GM12865 (cell line): ENCODE measurements around the gene TATDN3.
"Not testable (repeated sequence)": the region's sequence is repeated elsewhere in the genome, so short reads cannot be mapped to it uniquely, and the experiment has no call there.

Experiments
- DNase-seq: peaks from one replicate; pipeline ENCODE4 v3.0.0; 2010; ENCODE audit warnings: low read depth
- H3K4me3 ChIP-seq: 2 replicates; pipeline ENCODE4 v1.5.1; 2011; ENCODE audit warnings: mild to moderate bottlenecking, low read depth, low read length, control low read depth
- TF ChIP-seq, protein P1 (sequence below): IDR thresholded peaks from 2 replicates; pipeline ENCODE4 v1.5.1; 2011; ENCODE audit warnings: low read length, control low read depth, low read depth, inconsistent platforms; ENCODE audit not compliant: insufficient read depth; ENCODE audit errors: missing control alignments

The TATDN3 gene

DNA sequence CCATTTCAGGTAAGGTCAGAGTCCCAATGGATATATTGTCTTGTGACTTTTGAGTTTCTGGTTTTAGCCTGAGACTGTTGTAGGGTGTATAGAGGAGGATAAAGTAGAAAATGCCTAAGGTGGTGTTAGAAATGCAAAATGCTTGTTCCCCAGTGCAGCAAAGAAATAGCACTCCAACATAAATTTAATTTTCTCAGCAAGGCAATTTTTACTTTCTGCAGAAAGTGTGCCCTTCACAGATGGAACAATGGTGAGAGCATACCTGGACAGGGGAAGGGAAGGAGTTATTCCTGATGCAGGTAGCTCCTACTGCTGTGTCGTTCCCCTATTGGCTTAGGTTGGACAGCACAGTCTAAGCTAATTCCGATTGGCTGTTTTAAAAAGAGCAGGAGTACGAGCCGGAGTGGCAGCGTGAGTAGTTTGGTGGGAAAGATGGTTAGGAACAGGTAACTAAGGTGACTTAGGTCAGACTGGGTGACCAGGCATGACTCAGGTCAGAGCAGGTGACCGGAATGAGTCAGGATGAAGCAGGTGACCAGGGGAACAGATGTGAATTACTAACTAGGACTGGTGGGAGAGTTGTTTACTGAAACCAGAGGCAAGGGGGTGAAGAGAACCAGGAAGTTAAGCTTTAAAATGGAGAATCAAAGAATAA, 34.2 kb downstream of the TATDN3 start:
- no peak for DNase-seq
- TF ChIP-seq, protein P1, sequence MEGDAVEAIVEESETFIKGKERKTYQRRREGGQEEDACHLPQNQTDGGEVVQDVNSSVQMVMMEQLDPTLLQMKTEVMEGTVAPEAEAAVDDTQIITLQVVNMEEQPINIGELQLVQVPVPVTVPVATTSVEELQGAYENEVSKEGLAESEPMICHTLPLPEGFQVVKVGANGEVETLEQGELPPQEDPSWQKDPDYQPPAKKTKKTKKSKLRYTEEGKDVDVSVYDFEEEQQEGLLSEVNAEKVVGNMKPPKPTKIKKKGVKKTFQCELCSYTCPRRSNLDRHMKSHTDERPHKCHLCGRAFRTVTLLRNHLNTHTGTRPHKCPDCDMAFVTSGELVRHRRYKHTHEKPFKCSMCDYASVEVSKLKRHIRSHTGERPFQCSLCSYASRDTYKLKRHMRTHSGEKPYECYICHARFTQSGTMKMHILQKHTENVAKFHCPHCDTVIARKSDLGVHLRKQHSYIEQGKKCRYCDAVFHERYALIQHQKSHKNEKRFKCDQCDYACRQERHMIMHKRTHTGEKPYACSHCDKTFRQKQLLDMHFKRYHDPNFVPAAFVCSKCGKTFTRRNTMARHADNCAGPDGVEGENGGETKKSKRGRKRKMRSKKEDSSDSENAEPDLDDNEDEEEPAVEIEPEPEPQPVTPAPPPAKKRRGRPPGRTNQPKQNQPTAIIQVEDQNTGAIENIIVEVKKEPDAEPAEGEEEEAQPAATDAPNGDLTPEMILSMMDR = no peak
- H3K4me3 ChIP-seq = no peak overlapping the region

DNA sequence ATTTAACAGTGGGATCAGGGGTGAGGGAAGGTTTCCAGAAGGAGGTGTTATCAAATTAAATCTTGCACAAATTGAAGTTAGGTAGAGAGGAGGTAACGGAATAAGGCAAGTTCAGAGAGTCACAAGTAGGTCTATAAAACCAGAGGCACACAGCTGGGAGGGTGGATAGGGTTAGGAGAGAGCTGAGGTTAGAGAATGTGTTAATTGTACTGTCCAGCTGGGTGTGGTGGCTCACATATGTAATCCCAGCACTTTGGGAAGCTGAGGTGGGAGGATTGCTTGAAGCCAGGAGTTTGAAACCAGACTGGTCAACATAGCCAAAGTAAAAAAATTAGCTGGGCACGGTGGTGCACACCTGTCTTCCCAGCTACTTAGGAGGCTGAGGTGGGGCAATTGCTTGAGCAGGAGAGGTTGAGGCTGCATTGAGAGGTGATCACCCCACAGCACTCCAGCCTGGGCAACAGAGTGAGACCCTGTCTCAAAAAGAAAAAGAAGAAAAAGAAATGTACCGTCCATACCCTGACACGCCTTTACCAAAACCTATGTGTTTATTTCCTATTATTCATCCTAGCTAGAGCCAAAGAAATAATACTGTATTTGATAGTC, 35.6 kb downstream of the TATDN3 start:
- DNase-seq = no peak
- H3K4me3 ChIP-seq = no peak overlapping the region
- TF ChIP-seq, protein P1 = no peak

- no peak overlapping the region for H3K4me3 ChIP-seq
- DNase-seq = no peak
- TF ChIP-seq, protein P1 = no peak
These were observed 36.2 kb downstream of the TATDN3 start for GRCh38 chr1:212827831-212828278.

GRCh38 chr1:212828395-212828794, 36.7 kb downstream of the TATDN3 start:
- DNase-seq = no peak
- TF ChIP-seq, protein P1 = no peak
- no peak overlapping the region for H3K4me3 ChIP-seq

GRCh38 chr1:212833211-212834207, 41.8 kb downstream of the TATDN3 start:
- DNase-seq = peak; percentile 36
- not testable (repeated sequence) for H3K4me3 ChIP-seq

DNA sequence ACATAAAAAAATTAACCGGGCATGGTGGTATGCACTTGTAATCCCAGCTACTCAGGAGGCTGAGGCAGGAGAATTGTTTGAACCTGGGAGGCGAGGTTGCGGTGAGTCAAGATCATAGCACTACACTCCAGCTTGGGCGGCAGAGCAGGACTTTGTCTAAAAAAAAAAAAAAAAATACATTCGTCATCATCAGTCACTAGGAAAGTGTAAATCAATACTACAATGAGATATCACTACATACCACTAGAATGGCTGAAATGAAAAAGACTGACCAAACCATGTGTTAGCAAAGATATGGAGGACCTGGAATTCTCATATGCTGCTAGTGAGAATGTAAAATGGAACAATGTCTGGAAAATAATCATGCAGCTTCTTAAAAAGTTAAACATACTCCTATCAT, 46.5 kb downstream of the TATDN3 start:
- TF ChIP-seq, protein P1 = no peak
- no peak overlapping the region for H3K4me3 ChIP-seq
- no peak for DNase-seq

DNA sequence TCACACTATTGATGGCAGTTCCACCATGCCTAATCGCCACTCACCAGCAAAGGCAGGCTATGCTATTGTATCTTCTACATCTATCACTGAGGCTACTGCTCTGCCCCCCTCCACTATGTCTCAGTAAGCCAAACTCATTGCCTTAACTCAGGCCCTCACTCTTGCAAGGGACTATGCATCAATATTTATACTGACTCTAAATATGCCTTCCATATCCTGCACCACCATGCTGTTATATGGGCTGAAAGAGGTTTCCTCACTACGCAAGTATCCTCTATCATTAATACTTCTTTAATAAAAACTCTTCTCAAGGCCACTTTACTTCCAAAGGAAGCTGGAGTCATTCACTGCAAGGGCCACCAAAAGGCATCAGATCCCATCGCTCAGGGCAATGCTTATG, 52.8 kb downstream of the TATDN3 start:
- not testable (repeated sequence) for H3K4me3 ChIP-seq, DNase-seq
